ENCODE data around the gene TMEM106B.

The TMEM106B gene

DNA sequence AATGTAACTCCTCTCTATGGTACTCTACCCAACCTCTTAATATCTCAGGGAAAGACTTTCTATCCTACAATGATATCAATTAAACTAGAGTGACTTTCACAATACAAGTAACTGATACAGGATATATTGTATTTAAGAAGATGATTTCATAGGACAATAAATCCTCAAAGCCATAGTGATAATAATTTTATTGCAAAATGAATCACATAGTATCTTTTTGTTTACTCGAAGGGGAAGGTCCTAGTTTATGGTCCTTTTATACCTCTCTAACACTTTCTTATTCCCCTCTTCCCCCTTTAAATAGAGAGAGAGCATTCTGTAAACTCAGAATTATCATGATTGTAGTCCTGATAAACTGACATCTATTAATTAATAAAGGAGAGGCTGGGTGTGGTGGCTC lies 56.4 kb downstream of the TMEM106B start:
- H3K9ac ChIP-seq (ENCODE audit: low read length), result no peak overlapping the region
- no peaks in the 10 kb centered on the region for H3K27me3 ChIP-seq (replicated peaks; ENCODE audit: insufficient read depth, low read length)
- H3K9me2 ChIP-seq (replicated peaks; ENCODE audit: insufficient read depth, low read length), result no peaks in the 10 kb centered on the region
- no peaks in the 10 kb centered on the region for H3F3A ChIP-seq (ENCODE audit: insufficient read depth, low read length)
- H3K9me3 ChIP-seq (replicated peaks; ENCODE audit: insufficient read depth, low read length), result no peaks in the 10 kb centered on the region
- H3K27ac ChIP-seq (ENCODE audit: low read length), result no peak overlapping the region
- no peak overlapping the region for H2AFZ ChIP-seq (ENCODE audit: low read length)
- DNase-seq, result no peak
- no peaks in the 10 kb centered on the region for H3K4me1 ChIP-seq (ENCODE audit: low read length)
- H3K4me2 ChIP-seq (ENCODE audit: low read depth, low read length), result no peak overlapping the region
- H3K4me3 ChIP-seq (ENCODE audit: low read length), result no peak overlapping the region
- no peaks in the 10 kb centered on the region for H3K36me3 ChIP-seq (replicated peaks; ENCODE audit: insufficient read depth, low read length)
- H4K20me1 ChIP-seq (ENCODE audit: insufficient read depth, low read length), result no peaks in the 10 kb centered on the region
- TF ChIP-seq, protein P1, sequence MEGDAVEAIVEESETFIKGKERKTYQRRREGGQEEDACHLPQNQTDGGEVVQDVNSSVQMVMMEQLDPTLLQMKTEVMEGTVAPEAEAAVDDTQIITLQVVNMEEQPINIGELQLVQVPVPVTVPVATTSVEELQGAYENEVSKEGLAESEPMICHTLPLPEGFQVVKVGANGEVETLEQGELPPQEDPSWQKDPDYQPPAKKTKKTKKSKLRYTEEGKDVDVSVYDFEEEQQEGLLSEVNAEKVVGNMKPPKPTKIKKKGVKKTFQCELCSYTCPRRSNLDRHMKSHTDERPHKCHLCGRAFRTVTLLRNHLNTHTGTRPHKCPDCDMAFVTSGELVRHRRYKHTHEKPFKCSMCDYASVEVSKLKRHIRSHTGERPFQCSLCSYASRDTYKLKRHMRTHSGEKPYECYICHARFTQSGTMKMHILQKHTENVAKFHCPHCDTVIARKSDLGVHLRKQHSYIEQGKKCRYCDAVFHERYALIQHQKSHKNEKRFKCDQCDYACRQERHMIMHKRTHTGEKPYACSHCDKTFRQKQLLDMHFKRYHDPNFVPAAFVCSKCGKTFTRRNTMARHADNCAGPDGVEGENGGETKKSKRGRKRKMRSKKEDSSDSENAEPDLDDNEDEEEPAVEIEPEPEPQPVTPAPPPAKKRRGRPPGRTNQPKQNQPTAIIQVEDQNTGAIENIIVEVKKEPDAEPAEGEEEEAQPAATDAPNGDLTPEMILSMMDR (IDR thresholded peaks at IDR 0.05; ENCODE audit: low read length), result no peak
- TF ChIP-seq EZH2 (optimal IDR thresholded peaks at IDR 0.05; ENCODE audit: low read depth, low read length), result no peak
- TF ChIP-seq EZH2phosphoT487 (IDR thresholded peaks at IDR 0.05; ENCODE audit: low read length), result no peak
- H3K79me2 ChIP-seq (ENCODE audit: low read length), result no peaks in the 10 kb centered on the region

DNA sequence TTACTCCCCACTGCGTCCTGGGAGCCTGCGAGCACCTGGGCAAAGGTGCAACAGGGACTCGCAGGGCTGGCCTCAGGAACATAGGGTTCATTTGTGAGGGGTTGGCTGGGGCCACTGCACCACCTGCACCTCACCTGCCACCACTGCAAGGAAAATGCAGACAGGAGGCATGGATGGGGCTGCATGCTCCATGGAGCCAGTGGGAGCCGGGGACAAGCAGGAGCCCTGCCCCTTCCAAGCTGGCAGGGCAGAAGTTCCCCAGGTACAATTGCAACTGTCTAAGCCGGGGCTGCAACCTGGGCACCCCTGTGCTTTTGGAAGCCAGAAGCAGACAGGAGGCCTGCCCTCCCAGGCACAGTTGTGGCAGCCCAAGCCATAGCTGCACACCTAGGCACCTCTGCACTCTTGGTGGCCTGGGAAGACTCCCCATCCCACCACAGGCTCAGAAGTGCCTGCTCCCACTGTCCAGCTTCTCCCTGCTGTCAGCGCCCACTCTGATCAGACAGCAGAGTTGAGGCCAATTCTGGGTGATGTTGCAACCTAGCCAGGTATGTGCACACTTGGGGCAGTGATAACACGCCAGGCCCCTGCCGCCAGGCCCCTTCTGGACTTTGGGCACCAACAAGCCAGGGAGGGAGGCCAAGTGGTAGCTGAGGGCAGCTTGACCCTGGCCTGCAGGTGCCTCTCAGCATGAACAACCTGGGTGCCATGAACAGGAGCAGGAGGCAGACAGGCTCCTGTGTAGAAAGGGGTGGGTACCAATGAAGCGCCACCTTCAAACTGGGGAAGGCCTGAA lies 58.2 kb downstream of the TMEM106B start:
- TF ChIP-seq, protein P1 (IDR thresholded peaks at IDR 0.05; ENCODE audit: low read length), result no peak
- TF ChIP-seq EZH2phosphoT487 (IDR thresholded peaks at IDR 0.05; ENCODE audit: low read length), result no peak
- no peak for TF ChIP-seq EZH2 (optimal IDR thresholded peaks at IDR 0.05; ENCODE audit: low read depth, low read length)
- Histone ChIP-seq H3K4me3 (ENCODE audit: low read length) (no peak overlapping the region), H2AFZ (ENCODE audit: low read length) (no peak overlapping the region), H3K27ac (ENCODE audit: low read length) (no peak overlapping the region), H3F3A (ENCODE audit: insufficient read depth, low read length) (no peaks in the 10 kb centered on the region), H3K9me3 (replicated peaks; ENCODE audit: insufficient read depth, low read length) (no peaks in the 10 kb centered on the region), H3K9me2 (replicated peaks; ENCODE audit: insufficient read depth, low read length) (no peaks in the 10 kb centered on the region), H3K4me1 (ENCODE audit: low read length) (no peaks in the 10 kb centered on the region), H3K79me2 (ENCODE audit: low read length) (no peaks in the 10 kb centered on the region), H3K4me2 (ENCODE audit: low read depth, low read length) (no peak overlapping the region), H3K27me3 (replicated peaks; ENCODE audit: insufficient read depth, low read length) (no peaks in the 10 kb centered on the region), H3K9ac (ENCODE audit: low read length) (no peak overlapping the region), H4K20me1 (ENCODE audit: insufficient read depth, low read length) (no peaks in the 10 kb centered on the region), H3K36me3 (replicated peaks; ENCODE audit: insufficient read depth, low read length) (no peaks in the 10 kb centered on the region)
- DNase-seq, result no peak

DNA sequence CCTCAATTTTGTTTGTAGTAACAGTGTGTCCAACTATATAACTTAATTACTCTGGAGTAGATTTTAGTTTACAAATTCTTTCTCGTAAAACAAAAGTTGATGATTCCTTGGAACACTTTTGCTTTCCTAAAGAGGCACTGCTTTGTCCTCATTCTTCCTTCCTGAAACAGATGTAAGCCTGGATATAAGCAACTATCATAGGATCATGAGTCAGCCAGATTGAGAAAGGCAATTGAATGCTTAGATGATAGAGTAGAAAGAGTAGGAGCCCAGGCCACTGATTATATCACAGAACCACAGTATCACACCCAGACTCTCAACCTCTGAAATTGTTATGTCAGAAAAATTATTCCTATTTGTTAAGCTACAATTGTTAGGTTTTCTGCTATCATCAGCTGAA lies 69.9 kb downstream of the TMEM106B start:
- TF ChIP-seq, protein P1 (IDR thresholded peaks at IDR 0.05; ENCODE audit: low read length), result no peak
- no peak for TF ChIP-seq EZH2 (optimal IDR thresholded peaks at IDR 0.05; ENCODE audit: low read depth, low read length)
- no peak for TF ChIP-seq EZH2phosphoT487 (IDR thresholded peaks at IDR 0.05; ENCODE audit: low read length)

More for the DNA sequence above, 69.9 kb downstream of the TMEM106B start:
- H3K36me3 ChIP-seq (replicated peaks; ENCODE audit: insufficient read depth, low read length), result no peaks in the 10 kb centered on the region
- no peak overlapping the region for H2AFZ ChIP-seq (ENCODE audit: low read length)
- DNase-seq, result no peak
- H4K20me1 ChIP-seq (ENCODE audit: insufficient read depth, low read length), result no peaks in the 10 kb centered on the region
- H3K9me2 ChIP-seq (replicated peaks; ENCODE audit: insufficient read depth, low read length), result no peaks in the 10 kb centered on the region
- no peaks in the 10 kb centered on the region for H3K4me1 ChIP-seq (ENCODE audit: low read length)
- H3K4me3 ChIP-seq (ENCODE audit: low read length), result no peak overlapping the region
- H3K27me3 ChIP-seq (replicated peaks; ENCODE audit: insufficient read depth, low read length), result no peaks in the 10 kb centered on the region
- H3K27ac ChIP-seq (ENCODE audit: low read length), result no peak overlapping the region
- no peak overlapping the region for H3K9ac ChIP-seq (ENCODE audit: low read length)
- no peaks in the 10 kb centered on the region for H3K9me3 ChIP-seq (replicated peaks; ENCODE audit: insufficient read depth, low read length)
- H3F3A ChIP-seq (ENCODE audit: insufficient read depth, low read length), result no peaks in the 10 kb centered on the region
- H3K79me2 ChIP-seq (ENCODE audit: low read length), result no peaks in the 10 kb centered on the region
- H3K4me2 ChIP-seq (ENCODE audit: low read depth, low read length), result no peak overlapping the region
